Hematopoietic multipotent progenitor cell treated with erythropoietin and hydrocortisone succinate and interleukin-3 and kit ligand, for 15 days (in vitro differentiated cells): ENCODE data around the gene FMN1.

ENCODE experiments used
- DNase-seq: peaks from one replicate; pipeline ENCODE4 v3.0.0-alpha.2; 2015; ENCODE audit warnings: low spot score

The FMN1 gene

DNA sequence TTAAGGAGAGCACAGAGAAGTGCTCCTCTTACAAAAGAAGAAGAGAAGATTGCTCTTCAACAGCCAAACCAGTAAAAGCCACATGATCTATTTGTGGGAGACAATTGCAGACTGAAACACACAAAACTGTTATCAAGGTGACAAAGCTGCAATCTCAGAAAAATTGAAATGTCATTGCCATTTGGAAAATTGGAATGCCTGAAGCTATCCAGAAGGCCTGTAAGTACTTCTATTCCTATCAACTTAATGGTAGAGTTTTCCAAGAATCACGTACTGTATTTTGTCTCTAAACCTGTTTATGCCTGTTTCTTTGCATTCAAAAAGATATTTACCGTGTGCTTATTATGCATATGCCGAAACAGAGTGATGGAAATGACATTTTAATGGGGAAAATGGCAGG, 272.0 kb downstream of the FMN1 start:
- no peak for DNase-seq

DNA sequence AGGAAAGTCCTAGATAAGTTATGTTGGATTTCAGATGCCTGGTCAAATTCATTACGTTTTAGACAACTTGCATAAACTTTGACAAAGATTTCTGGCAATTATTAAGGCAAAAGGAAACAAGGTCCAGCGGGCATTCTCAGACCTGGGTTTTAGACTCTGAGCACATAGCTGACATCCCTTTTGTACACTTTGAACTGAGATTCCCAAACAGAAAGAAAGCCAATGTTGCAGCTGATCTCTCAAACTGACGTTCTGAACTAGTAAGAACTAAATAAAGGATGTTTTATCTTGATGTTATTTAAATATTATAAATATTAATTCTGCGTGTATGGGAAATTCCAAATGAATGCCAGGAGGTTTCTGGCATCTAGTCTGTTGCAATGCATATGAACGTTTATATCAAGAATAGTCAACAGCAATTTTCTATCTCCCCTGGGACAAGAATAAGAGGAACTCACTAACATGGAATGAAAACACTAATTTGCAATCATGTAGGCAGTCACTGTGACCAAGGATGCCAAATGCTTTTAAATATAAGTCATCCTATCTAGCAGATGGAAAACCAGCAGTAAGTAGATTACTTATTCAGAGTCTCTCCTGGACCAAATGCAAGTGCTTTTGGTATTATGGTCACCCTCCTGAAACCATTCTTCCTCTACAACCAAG, 274.6 kb downstream of the FMN1 start:
- DNase-seq: no peak

DNA sequence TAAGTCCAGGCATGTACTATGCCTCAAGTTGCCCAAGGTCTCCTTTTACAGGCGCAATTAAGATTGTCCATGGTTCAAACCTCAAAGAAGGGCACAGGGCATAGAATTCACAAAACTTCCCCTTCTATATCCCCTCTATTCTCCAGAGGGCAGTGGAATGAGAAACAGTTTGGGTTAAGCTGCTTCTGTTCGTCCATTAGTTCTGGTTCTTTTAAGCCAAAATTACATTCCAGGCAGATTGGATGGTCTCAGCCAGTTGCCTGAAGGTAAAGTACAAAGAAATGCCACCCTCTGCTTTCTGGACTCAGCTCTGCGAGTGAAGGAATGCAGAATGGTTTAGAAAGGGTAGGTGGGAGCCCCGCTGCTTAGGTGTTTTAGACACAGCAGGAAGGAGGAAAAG, 276.0 kb downstream of the FMN1 start:
- no peak for DNase-seq

DNA sequence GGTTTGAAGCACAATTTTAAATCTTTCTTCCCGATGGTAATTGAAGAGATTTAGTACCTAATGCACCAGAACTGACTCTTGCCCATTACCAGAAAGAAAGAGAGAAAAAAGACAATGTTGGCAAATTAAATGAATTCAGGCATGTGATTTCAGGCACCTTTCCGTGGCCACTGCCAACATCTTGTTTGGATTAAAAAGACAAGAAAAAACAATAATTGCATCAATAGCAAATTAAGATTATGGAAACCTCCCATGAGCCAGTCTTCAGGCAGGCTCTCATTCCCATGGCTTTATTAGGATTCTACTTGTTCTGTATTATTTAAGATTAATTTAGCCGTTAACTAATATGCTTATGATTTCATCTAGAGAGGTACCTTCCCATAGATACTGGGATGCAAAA, 283.7 kb downstream of the FMN1 start:
- no peak for DNase-seq

DNA sequence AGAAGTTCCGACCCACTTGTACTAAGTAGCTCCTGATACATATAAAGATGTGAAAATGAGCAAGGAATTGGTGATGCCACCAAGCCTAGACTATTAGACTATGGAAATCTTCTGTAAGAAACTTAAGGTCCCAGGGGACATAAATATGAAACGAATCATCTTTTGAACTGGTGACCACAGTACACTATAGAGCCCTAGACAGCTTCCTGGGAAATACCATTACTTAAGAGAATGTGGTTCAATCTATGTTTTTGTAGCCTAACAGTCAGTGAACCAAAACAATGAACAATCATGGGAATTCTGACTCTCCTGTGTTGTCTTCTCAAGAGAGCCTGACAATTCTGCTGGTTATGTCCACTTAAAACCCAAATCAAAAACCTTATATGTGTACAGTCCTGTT, 285.1 kb downstream of the FMN1 start:
- DNase-seq: no peak

DNA sequence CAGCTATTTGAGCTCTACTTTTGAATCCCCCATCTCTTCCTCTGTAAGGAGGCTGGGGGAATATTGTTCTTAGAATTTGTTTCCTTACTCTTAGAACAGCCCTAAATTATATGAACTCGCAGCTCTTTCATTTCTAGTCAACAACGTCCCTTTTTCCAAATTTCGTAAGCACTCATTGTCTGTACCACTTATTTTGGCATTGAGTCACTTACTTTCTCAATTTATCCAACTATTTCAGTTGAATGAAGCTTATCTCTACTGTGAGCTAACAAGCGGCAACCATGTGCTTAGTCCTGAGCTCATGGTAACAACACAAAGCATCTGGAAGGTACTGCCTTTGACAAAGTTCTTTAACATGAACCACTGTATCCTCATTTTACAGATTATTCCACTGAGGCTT, 285.6 kb downstream of the FMN1 start:
- no peak for DNase-seq

DNA sequence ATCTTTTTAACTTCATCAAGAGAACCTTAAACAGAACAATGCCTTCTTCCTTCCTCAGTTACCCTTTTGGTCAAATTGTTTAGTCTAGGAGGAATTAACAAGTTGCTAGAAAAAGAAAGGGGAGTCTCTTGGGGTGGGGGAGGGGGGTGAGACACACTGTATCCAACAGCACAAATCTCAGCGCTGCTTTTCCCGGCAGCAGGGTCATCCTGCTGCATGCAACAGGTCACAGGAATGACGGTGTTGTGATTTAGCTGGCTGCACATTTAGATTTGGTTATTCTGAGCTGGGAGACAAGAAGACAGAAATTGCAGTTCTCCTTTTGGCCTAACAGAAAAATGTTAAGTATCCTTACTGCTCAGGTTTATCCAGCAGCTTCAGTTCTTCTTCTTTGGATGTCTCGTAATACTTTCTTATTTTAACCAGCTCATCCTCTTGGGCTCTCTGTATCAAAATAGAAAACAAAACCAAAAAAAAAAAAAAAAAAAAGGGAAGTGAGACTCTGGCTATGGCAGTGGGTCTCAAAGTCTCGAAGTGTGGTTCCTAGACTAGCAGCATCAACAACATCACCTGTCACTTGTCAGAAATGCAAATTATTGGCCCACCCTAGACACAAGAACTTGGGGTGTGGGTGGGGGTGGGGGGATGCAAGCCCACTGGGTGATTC, 286.2 kb downstream of the FMN1 start:
- no peak for DNase-seq

DNA sequence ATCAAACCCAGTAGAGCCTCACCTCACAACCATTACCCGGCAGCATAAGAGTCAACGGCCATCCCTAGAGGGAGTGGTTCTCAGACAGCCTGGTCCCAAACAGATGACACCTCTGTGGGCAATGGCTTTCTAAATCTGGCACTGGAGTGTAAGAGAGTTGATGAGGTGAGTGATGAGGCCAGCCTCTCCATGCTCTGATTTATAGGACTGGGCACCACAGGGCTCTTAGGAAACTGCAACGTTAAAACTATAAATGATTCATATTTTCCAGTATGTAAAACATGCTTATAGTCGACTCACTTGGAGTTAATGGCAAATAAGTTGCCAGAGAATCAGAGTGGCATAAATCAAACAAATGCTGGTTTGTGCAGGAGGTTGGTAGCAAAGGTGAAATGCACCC, 289.0 kb downstream of the FMN1 start:
- DNase-seq: no peak

DNA sequence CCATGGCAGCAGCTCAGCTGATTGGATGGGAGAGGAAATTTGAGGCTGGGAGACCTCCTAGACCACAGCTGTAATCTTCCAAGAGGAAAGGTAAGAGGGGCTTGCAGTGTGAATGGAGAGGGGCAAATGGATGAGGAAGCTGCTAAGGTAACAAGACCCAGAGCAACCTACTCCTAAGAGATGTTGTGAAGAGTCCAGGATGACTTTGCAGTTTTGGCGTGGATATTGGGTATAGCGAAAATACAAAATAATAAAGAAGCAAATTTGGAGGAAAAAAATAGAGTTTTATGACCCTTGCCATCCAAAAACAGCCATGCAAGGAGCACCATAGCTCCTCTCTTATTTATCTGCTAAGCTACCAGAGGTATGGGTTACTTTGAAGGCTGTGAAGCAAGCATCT, 290.1 kb downstream of the FMN1 start:
- no peak for DNase-seq

DNA sequence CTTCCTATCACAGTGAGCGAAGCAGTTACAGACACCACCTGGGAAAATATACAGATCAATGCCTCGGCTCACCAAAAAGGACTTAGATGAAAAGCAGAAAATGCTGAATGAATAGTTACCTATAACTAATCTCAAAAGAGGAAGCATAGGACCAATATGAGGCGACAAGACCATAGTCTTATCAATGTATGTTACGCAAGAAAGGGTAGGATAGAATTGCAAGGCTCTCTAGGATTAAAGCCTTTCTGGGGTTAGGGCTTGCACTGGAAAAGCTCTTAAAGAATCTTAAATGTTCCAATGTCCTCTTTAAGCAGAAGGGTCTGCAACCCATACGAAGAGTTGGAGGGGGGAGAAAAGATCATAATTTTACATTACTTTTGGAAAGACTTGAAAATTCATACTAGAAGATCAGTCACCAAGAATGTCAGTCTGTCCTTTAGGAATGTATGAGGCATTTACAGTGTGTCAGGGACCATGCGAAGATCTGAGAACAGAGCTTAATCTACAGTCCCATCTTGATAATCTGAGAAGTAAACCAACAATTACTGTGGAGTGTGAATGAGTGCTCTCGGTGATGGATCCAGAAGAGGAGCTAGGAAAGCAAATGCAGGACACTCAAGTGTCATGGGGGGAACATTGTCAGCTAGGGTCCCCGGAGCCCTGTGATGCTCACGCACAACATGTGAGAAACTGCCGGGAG, 290.8 kb downstream of the FMN1 start:
- DNase-seq: no peak

DNA sequence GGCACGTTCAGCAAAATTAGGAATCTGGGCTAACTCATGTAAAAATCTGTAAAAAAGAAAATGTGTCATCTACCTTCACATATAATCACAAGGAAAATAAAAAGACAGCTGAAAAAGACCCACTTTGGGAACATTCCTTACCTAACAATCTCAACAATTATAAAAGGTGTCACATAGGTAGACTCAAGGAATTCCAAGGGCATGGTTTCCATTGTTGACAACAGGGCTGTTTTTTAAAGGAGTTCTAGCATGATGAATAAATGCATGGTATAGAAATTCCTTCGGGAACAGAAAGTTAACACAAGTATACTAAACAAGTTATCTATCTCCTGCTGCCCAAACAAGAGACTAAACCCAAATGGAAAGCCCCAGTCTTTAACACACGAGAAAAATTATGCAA, 292.5 kb downstream of the FMN1 start:
- no peak for DNase-seq

DNA sequence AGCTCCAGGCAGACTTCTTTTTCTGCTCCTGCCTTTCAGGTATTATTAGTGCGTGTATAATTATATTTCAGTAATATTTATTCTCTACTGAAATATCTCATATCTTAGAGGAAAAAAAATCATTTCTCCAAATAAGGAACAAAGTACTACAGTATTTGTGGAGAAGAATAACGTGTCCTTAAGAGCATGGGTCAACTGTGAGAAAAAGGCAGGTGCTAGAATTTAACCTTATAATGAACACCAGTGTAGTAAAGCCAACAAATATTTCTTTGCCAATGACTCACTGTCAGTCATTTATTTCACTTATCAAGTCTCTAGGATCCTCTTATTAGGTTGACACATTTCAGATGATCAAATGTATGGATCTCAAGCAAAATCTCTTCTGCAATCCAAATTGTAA, 293.3 kb downstream of the FMN1 start:
- DNase-seq: no peak

DNA sequence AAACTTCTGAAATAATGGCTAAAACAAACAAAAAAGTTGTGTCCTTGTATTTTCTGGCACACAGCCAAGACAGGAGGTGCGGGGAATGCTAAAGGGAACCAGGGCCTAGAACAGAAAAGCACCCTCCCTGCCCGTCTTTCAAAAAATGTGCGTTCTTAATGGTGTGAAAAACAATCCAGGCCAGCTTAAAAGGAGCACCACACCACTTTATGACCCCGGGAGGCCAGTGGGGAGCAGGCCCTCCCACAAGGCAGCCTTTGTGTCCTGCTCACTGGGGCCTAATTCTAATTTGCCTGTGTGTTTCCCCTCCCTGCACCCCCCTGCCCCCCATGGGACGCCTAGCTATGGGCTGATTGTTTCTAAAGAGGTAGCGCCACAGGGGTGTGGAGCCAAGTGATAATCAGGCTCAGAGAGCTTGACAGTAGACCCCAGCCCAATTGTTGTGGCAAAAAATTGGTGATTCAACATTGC, 295.4 kb downstream of the FMN1 start:
- DNase-seq: peak; percentile 10

DNA sequence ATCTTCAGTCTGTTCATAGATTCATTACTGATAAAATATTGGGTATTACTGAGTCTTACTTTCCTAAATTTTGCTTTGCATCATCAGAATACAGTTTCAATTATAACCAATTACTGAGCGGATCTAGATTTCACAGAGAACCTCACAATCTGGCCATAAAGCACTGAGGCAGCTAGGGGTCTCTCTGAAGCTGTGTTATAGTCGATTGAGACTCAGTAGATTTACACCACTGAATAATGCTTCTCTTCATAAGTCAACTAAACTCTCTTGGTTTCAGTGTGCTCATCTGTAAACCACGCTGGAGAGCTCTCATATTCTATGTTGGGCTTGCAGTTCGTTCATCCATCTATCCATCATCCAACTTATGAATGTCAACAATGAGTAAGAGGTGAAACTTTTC, 296.1 kb downstream of the FMN1 start:
- DNase-seq: no peak

DNA sequence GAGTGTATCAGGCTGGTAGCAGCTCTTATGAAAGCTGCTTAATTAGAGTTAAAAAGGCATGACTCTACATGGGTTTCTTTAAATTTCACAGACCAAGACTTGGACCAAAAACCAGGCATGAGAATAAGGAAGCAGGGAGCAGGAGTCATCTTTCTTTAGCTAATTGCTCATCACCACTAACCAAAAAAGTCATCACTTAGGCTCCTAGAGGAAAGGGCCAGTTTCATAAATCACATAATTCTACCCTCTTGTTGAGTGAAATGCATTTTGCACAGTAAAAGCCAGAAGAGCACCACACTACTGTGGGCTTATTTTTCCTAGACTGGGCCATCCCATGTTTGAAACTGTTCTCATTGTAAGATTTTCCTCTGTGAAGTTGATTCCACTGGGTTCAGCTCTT, 301.1 kb downstream of the FMN1 start:
- DNase-seq: no peak

DNA sequence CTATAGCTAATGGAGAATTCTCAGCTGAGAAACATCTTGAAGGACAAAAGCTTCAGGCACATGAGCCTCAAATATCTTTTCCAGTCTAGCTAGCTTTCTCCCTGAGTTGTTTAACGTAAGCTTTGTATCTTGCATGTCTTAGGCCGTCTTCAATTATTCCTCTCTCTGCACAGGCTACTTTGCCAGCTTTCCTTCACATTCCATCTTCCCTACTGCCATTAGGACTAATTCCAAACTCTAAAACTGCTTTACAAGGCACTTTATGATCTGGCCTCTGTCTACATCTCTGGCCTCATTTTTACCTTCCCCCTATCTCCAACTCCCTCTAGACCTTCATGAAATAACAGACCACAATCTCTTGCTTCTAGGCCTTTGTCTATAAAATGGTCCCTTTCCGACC, 305.3 kb downstream of the FMN1 start:
- no peak for DNase-seq

DNA sequence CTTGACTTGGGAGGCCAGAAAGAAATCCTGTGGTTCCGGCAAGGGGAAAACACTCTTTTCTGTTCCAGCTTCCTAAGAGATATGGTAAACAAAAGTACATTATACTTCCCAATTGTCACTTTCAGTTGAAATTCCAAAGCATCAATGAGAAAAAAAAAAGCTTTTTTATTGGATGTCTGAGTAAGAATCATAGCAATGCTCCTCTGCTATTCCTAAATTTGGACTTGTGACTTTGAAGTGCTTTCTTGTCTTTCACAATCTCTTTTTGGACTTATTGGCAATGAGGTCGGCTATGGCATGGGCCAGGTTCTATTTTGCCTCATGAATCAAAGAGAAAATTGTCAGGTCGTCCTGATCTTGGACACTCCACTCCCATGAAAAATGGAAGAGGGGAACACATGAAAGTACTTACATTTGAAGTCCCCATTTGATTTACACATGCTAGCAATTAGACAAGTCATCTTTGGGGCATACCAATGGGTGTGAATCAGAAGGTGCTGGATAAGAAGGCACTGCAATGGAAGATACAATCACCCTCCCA, 306.2 kb downstream of the FMN1 start:
- no peak for DNase-seq

DNA sequence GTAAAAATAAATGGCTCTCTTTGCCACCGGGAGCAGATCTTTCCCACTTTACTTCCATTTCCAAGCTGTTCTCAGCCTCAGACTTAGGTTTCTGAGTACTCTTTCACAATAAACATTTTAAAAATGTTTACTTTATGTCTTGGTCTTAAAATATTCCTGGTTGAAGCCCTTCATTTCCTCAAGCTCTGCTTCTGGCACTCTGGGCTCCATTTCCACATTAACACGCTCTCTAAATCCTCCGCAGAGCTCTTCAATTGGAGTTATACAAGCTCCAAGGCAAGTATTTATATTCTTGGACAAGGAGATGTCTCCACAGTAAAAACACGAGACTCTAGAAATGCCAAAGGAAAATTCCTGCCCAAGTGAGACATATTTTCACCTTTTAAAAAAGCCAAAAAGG, 307.4 kb downstream of the FMN1 start:
- DNase-seq: no peak

DNA sequence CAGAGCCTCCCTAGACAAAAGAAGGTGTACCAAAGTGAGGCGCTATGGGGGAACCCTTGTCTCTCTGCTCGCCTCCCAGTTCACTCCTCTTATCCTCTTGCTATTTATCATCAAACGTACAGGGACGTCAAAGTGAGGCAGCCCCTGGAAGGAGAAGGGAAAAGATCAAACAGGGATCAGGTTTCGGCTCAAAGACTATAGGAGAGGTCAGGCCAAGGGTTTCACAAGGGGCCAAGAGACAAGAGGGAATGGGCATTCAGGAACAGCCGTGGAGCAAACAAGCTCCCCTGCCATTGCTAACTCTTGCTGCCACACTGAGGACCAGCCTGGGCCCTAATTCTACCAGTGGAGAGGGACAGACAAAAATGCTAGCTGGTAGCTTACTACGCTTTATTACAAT, 308.1 kb downstream of the FMN1 start:
- DNase-seq: no peak

DNA sequence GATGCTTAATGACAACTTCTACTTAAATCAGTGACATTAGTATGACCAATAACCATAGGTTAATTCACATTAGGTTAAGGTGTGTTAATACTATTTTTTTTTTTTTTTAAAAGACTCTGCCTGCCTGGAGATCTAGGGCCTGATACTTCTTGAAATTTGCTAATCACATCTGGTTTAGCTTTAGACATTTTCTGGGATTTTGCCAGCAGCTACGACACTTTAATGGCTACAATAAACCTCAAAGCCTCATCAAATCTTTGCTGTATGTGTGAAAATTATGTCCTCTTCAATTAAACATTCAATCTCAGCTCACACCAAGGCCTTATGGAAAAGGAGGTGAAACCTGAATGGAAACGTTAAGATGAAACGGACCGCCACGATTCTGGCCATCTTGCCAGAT, 308.8 kb downstream of the FMN1 start:
- no peak for DNase-seq

DNA sequence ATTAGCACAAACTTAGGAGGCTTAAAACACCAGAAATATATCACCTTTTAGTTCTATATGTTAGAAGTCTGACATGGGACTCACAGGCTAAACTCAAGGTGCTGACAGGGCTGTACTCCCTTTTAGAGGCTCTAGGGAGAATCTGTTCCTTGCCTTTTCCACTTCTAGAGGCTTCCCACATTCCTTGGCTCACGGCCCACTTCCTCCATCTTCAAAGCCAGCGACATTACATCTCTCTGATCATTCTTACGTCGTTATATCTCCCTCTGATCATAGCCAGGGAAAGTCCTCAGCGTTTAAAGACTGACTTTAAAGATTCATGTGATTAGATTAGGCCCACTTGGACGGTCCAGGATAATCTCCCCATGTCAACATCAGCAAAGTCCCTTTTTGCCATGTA, 310.4 kb downstream of the FMN1 start:
- DNase-seq: no peak

DNA sequence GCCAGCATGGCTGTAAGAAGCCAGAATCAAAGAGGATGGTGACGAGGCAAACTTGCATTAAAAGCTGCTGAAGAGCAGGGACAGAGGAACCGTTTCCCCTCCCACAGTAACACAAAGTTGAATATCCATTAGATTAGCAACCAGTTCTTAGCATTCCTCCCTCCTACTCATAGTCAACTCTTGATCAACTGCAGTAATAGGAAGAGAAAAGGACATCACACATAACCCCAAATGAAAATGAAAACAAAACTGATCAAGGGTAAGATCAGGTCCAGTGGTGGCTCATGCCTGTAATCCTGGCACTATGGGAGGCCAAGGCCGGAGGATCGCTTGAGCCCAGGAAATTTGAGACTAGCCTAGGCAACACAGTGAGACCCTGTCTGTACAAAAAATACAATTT, 311.6 kb downstream of the FMN1 start:
- no peak for DNase-seq

DNA sequence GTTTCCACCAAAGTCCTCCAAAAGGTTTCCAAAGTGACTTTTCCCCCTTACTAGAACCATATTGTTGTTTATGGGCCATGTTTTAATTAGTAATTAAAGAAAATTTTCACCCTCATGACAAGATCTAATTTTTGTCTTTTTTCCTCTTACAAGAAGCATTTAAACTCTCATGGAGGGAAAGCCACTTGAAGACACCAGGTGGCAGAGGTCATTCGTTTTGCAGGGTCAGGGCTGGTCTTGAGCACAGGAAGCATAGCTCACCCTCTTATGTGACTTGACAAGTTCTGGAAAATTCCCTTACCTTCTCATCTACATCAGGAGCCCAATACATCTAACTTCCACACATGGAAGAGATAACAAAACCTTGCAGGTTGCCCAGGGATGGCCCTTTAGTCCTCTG, 313.0 kb downstream of the FMN1 start:
- DNase-seq: no peak
